HG02678 (cell line): ENCODE data around the gene ITGAV.

Source experiments
- ATAC-seq: cut with Tn5 transposase; IDR thresholded peaks from one replicate; pipeline ENCODE4 v1.9.1; 2021; ENCODE audit warnings: mild to moderate bottlenecking, moderate library complexity; ENCODE audit not compliant: unreplicated experiment

The ITGAV gene

GRCh38 chr2:186716004-186716403 is 126.1 kb downstream of the ITGAV start:
- no peak for ATAC-seq

GRCh38 chr2:186716899-186717298 is 127.0 kb downstream of the ITGAV start:
- no peak for ATAC-seq

GRCh38 chr2:186717320-186718007 is 127.6 kb downstream of the ITGAV start:
- no peak for ATAC-seq

GRCh38 chr2:186718122-186718521 is 128.3 kb downstream of the ITGAV start:
- ATAC-seq = no peak

- no peak for ATAC-seq
Observed at GRCh38 chr2:186718903-186719302, 129.0 kb downstream of the ITGAV start.

GRCh38 chr2:186721956-186722355 is 132.1 kb downstream of the ITGAV start:
- ATAC-seq = no peak

- no peak for ATAC-seq
Observed at GRCh38 chr2:186724736-186725135, 134.9 kb downstream of the ITGAV start.

- ATAC-seq = no peak
Observed at GRCh38 chr2:186725783-186726182, 135.9 kb downstream of the ITGAV start.

GRCh38 chr2:186726938-186727337 is 137.1 kb downstream of the ITGAV start:
- no peak for ATAC-seq

- ATAC-seq = no peak
Observed at GRCh38 chr2:186728631-186729030, 138.8 kb downstream of the ITGAV start.
